ENCODE measurements around the gene SLC39A5. TPM values are rescaled to one million over a fixed set of nuclear protein-coding genes. Genes with fewer than 3 reads are reported as not detected.
"Not testable (repeated sequence)": the region's sequence is repeated elsewhere in the genome, so short reads cannot be mapped to it uniquely, and the experiment has no call there.

The SLC39A5 gene, protein sequence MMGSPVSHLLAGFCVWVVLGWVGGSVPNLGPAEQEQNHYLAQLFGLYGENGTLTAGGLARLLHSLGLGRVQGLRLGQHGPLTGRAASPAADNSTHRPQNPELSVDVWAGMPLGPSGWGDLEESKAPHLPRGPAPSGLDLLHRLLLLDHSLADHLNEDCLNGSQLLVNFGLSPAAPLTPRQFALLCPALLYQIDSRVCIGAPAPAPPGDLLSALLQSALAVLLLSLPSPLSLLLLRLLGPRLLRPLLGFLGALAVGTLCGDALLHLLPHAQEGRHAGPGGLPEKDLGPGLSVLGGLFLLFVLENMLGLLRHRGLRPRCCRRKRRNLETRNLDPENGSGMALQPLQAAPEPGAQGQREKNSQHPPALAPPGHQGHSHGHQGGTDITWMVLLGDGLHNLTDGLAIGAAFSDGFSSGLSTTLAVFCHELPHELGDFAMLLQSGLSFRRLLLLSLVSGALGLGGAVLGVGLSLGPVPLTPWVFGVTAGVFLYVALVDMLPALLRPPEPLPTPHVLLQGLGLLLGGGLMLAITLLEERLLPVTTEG
- under 1 TPM; 0.44 to 0.49 TPM for total RNA-seq

DNA sequence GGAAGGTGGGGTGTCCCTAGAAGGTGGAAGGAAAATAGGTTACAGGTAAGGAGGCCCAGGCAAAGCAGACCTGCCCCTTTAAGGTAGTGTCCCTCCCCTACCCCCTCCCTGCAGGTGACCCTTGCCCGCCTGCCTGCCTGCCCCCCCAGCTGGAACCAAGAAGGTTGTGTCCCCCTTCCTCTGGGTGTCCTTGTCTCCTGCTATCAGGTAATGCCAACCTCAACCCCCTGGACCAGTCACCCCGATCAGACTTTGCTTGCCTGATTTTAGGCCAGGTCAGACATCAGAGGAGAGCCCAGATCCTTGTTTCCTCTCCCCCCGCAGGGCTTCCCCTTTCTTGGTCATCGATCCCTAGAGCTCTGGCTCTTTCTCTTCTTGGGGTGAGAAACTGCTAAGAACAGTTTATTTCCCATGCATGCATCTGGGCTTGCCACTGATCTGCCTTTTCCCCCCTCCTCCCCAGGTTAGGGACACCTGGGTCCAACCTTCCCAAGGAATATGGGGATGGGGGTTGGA is at the start of gene SLC39A5:
Gene SLC39A5 (plus strand): TSS at position 136 of the 516 bp plus-strand sequence. CDS start 1,224 bp downstream, outside the sequence.
- Mint-ChIP-seq H3K4me1 (peaks cover 7% of the 10 kb centered on the region), H3K27ac (no peak within 1 kb of the TSS), H3K4me3 (no peak within 1 kb of the TSS), H3K9me3 (no peaks in the 10 kb centered on the region), H3K36me3 (peaks cover 14% of the 10 kb centered on the region), H3K27me3 (no peaks in the 10 kb centered on the region)
- DNase-seq, result no peak

GRCh38 chr12:56186957-56187356 is 42.9 kb upstream of the SLC39A5 start:
- Mint-ChIP-seq H3K27ac (no peak overlapping the region), H3K4me3 (peak overlapping the region; percentile 90), H3K9me3 (no peaks in the 10 kb centered on the region), H3K27me3 (peaks cover 4% of the 10 kb centered on the region), H3K4me1 (peaks cover 27% of the 10 kb centered on the region), H3K36me3 (peaks cover 25% of the 10 kb centered on the region)
- no peak for DNase-seq

- peak overlapping the region; percentile 90 for H3K4me3 Mint-ChIP-seq
- H3K4me1 Mint-ChIP-seq, result peaks cover 33% of the 10 kb centered on the region
- peaks cover 4% of the 10 kb centered on the region for H3K27me3 Mint-ChIP-seq
- H3K9me3 Mint-ChIP-seq, result no peaks in the 10 kb centered on the region
- H3K27ac Mint-ChIP-seq, result peak overlapping the region; percentile 81
- DNase-seq, result no peak
- H3K36me3 Mint-ChIP-seq, result peaks cover 25% of the 10 kb centered on the region
Observed at GRCh38 chr12:56188131-56188777, 41.6 kb upstream of the SLC39A5 start.

- DNase-seq, result no peak
- peak overlapping the region; percentile 90 for H3K4me3 Mint-ChIP-seq
- H3K9me3 Mint-ChIP-seq, result no peaks in the 10 kb centered on the region
- H3K27me3 Mint-ChIP-seq, result peaks cover 4% of the 10 kb centered on the region
- H3K4me1 Mint-ChIP-seq, result peaks cover 34% of the 10 kb centered on the region
- peak overlapping the region; percentile 81 for H3K27ac Mint-ChIP-seq
- H3K36me3 Mint-ChIP-seq, result peaks cover 25% of the 10 kb centered on the region
Observed at GRCh38 chr12:56188778-56189098, 41.1 kb upstream of the SLC39A5 start.

DNA sequence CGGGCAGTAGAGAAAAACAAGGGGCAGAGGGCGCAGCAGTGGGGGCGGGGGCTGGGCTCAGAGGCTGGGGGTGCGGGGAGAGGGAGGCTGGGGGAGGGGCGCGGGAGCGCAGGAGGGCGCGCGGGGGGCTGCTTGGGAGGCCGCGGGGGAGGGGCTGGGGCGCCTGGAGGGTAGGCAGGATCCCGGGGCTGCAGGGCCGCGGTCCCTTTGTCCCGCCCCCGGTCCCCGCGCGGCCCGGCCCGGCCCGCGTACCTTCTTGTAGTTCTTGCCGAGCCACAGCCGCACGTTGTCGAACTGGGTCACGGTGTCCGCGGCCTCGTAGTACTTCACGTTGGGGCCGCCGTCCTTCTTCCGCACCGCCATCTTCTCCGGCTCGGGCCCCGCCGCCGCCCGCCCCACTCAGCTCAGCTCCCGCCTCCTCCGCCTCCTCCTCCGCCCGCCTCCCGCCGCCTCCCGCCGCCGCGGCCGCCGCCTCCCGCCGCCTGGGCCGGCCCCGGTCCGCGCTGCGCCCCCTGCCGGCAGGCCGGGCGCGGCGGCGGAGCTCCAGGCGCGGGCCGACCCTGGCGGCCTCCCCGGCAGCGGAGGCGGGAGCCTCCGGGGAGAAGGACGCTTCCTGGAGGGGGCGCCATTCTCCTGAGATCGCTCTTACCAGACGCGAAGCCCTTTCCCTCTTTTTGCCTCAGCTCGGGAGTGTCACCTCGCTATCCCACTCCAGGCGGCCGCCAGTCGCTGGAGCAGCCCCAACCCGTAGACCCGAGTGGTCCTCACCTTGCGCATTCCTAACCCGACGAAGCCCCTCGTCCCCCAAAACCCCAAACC is 40.5 kb upstream of the SLC39A5 start, which contains the start of gene SMARCC2:
Gene SMARCC2 (minus strand): TSS at position 385 of the 819 bp plus-strand sequence. CDS start 22 bp downstream, at position 363.
- peak within 1 kb of the TSS; percentile 97 for H3K27ac Mint-ChIP-seq
- H3K27me3 Mint-ChIP-seq, result peaks cover 4% of the 10 kb centered on the region
- H3K4me3 Mint-ChIP-seq, result peak within 1 kb of the TSS; percentile 96
- peaks cover 25% of the 10 kb centered on the region for H3K36me3 Mint-ChIP-seq
- peaks cover 34% of the 10 kb centered on the region for H3K4me1 Mint-ChIP-seq
- DNase-seq, result peak; percentile 92
- H3K9me3 Mint-ChIP-seq, result no peaks in the 10 kb centered on the region

- peak overlapping the region; percentile 96 for H3K4me3 Mint-ChIP-seq
- H3K27ac Mint-ChIP-seq, result peak overlapping the region; percentile 97
- H3K4me1 Mint-ChIP-seq, result peaks cover 34% of the 10 kb centered on the region
- DNase-seq, result peak; percentile 90
- peaks cover 4% of the 10 kb centered on the region for H3K27me3 Mint-ChIP-seq
- no peaks in the 10 kb centered on the region for H3K9me3 Mint-ChIP-seq
- peaks cover 21% of the 10 kb centered on the region for H3K36me3 Mint-ChIP-seq
Observed at GRCh38 chr12:56189918-56190694, 39.7 kb upstream of the SLC39A5 start.

DNA sequence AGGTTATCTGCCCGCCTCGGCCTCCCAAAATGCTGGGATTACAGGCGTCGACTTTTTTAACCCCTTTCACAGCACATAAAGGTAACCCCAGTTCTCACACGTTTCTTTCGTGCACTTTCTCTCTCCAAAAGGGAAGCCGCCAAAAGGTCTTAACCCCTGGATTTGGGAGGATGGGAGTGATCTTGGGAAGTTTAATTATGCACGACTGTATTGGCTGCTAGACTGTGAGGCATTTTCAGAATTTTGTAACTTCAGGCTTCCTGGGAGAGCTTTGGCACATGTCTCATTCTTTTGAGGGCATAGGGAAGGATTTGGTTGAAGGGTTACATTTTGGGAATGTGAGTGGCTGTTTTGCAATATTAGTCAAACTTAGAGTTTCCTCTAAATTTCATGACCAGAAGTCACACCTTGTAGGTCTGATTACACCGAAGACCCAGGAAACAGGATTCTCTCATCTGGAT is 39.1 kb upstream of the SLC39A5 start:
- H3K27ac Mint-ChIP-seq, result peak overlapping the region; percentile 97
- peaks cover 4% of the 10 kb centered on the region for H3K27me3 Mint-ChIP-seq
- H3K36me3 Mint-ChIP-seq, result peaks cover 19% of the 10 kb centered on the region
- H3K4me3 Mint-ChIP-seq, result peak overlapping the region; percentile 96
- H3K9me3 Mint-ChIP-seq, result no peaks in the 10 kb centered on the region
- no peak for DNase-seq
- peaks cover 33% of the 10 kb centered on the region for H3K4me1 Mint-ChIP-seq

GRCh38 chr12:56192582-56192981 is 37.3 kb upstream of the SLC39A5 start:
- no peaks in the 10 kb centered on the region for H3K9me3 Mint-ChIP-seq
- DNase-seq, result no peak
- H3K4me1 Mint-ChIP-seq, result peaks cover 25% of the 10 kb centered on the region
- H3K27ac Mint-ChIP-seq, result no peak overlapping the region
- H3K27me3 Mint-ChIP-seq, result peaks cover 4% of the 10 kb centered on the region
- H3K4me3 Mint-ChIP-seq, result no peak overlapping the region
- peaks cover 9% of the 10 kb centered on the region for H3K36me3 Mint-ChIP-seq

- H3K4me3 Mint-ChIP-seq, result no peak overlapping the region
- H3K9me3 Mint-ChIP-seq, result no peaks in the 10 kb centered on the region
- H3K36me3 Mint-ChIP-seq, result peaks cover 7% of the 10 kb centered on the region
- peak; percentile 63 for DNase-seq
- peak overlapping the region; percentile 8 for H3K27ac Mint-ChIP-seq
- H3K27me3 Mint-ChIP-seq, result peaks cover 4% of the 10 kb centered on the region
- H3K4me1 Mint-ChIP-seq, result peaks cover 19% of the 10 kb centered on the region
Observed at GRCh38 chr12:56193025-56193578, 36.7 kb upstream of the SLC39A5 start.

DNA sequence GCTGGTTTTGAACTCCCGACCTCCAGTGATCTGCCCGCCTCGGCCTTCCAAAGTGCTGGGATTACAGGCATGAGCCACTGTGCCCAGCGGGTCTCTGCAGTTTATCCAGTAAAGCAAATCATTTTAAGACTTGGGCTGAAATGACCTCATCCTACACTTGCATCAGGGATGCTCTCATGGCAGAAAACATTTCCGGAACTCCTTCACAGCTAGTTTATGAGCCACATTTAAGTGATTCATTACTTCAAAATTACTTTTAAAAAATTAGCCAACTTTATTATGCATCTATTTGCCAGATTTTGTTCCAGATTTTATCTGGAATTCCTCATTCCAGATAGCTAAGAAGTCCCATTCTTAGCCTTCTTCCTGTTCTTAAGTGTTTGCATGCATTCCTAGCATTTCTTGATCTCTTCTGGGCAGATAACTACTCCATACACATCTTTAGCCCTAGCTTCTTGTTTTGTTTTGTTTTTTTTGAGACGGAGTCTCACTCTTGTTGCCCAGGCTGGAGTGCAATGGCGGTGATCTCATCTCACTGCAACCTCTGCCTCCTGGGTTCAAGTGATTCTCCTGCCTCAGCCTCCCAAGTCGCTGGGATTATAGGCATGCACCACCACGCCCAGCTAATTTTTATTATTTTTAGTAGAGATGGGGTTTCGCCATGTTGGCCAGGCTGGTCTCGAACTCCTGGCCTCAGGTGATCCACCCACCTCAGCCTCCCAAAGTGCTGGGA is 32.9 kb upstream of the SLC39A5 start:
- not testable (repeated sequence) for H3K4me3 Mint-ChIP-seq, H3K27me3 Mint-ChIP-seq, DNase-seq, H3K36me3 Mint-ChIP-seq, H3K4me1 Mint-ChIP-seq, H3K27ac Mint-ChIP-seq, H3K9me3 Mint-ChIP-seq

- no peak overlapping the region for H3K27ac Mint-ChIP-seq
- no peaks in the 10 kb centered on the region for H3K9me3 Mint-ChIP-seq
- H3K4me1 Mint-ChIP-seq, result peaks cover 3% of the 10 kb centered on the region
- no peak overlapping the region for H3K4me3 Mint-ChIP-seq
- H3K36me3 Mint-ChIP-seq, result no peaks in the 10 kb centered on the region
- H3K27me3 Mint-ChIP-seq, result no peaks in the 10 kb centered on the region
- no peak for DNase-seq
Observed at GRCh38 chr12:56197921-56198635, 31.8 kb upstream of the SLC39A5 start.

DNA sequence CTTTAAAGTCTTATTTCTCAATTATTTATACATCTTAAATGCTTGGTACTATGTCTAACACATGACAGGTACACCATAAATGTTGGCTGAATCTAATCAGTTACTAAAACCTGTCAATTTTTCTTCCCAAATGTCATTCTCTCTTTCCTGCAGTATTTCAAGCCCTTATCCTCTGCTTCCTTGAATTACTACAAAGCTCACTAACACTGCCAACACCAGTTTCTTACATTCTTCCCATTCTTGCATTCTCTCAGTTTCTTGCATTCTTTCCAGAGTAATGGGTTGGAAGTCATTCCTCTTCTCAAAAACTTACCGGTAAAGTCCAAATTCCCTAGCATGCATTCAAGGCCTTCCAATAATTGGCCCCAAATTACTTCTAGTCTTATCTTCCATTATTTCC is 31.0 kb upstream of the SLC39A5 start:
- DNase-seq, result no peak
- no peaks in the 10 kb centered on the region for H3K4me1 Mint-ChIP-seq
- no peak overlapping the region for H3K4me3 Mint-ChIP-seq
- H3K9me3 Mint-ChIP-seq, result no peaks in the 10 kb centered on the region
- no peak overlapping the region for H3K27ac Mint-ChIP-seq
- no peaks in the 10 kb centered on the region for H3K27me3 Mint-ChIP-seq
- no peaks in the 10 kb centered on the region for H3K36me3 Mint-ChIP-seq

- H3K27ac Mint-ChIP-seq, result no peak overlapping the region
- H3K36me3 Mint-ChIP-seq, result peaks cover 6% of the 10 kb centered on the region
- H3K27me3 Mint-ChIP-seq, result no peaks in the 10 kb centered on the region
- no peak overlapping the region for H3K4me3 Mint-ChIP-seq
- no peaks in the 10 kb centered on the region for H3K9me3 Mint-ChIP-seq
- no peaks in the 10 kb centered on the region for H3K4me1 Mint-ChIP-seq
- no peak for DNase-seq
Observed at GRCh38 chr12:56202366-56202765, 27.5 kb upstream of the SLC39A5 start.

Measured in activated naive CD8-positive, alpha-beta T cell treated with anti-CD3 and anti-CD28 coated beads for 36 hours (primary cell).